ENCODE data around the gene SERPINA9.

Gene SERPINA9

DNA sequence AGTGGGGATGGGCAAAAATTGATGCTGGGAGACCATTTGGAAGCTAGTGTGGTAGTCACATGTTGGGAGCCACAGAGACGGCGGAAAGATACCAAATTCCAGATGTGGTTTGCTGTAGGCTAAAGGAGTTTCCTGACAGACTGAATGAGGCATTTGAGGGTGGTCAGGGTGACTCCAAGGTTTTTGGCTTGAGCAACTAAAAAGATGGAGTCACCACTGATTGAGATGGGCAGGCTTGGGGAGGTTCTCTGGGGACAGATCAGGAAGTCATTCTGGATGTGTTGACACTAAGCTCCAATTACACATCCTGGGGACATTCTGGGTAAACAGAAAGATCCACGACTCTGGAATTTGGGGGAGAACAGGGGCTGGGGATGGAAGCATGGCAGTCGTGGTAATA, 15.5 kb upstream of the SERPINA9 start:
- DNase-seq (ENCODE audit: low read depth) = no peak
- H3K4me3 ChIP-seq (ENCODE audit: control insufficient read depth, low read depth, low read length) = no peak overlapping the region
- TF ChIP-seq, protein P1, sequence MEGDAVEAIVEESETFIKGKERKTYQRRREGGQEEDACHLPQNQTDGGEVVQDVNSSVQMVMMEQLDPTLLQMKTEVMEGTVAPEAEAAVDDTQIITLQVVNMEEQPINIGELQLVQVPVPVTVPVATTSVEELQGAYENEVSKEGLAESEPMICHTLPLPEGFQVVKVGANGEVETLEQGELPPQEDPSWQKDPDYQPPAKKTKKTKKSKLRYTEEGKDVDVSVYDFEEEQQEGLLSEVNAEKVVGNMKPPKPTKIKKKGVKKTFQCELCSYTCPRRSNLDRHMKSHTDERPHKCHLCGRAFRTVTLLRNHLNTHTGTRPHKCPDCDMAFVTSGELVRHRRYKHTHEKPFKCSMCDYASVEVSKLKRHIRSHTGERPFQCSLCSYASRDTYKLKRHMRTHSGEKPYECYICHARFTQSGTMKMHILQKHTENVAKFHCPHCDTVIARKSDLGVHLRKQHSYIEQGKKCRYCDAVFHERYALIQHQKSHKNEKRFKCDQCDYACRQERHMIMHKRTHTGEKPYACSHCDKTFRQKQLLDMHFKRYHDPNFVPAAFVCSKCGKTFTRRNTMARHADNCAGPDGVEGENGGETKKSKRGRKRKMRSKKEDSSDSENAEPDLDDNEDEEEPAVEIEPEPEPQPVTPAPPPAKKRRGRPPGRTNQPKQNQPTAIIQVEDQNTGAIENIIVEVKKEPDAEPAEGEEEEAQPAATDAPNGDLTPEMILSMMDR (IDR thresholded peaks at IDR 0.05; ENCODE audit: control insufficient read depth, insufficient read depth, low read depth, low read length, missing control alignments) = no peak

DNA sequence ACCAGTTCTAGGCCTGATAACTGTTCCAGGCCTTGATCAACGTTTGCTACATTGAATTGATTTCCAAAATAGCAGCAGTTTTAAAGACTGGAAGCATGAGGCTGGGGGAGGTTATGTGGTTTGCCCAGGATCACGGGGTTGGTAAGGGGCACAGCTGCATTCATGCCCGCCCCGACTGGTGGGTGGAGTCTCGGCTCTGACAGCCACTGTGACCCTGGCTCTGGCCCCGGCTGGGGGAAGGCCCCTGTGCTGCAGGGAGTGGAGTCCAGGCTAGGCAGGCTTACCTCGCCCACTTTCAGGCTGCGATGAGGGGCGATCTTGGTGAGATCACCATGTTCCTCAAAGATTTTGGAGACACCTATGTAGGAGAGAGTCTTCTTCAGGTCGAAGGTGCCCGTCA, 13.3 kb upstream of the SERPINA9 start:
- DNase-seq (ENCODE audit: low read depth) = no peak
- H3K4me3 ChIP-seq (ENCODE audit: control insufficient read depth, low read depth, low read length) = no peak overlapping the region
- TF ChIP-seq, protein P1 (IDR thresholded peaks at IDR 0.05; ENCODE audit: control insufficient read depth, insufficient read depth, low read depth, low read length, missing control alignments) = no peak

DNA sequence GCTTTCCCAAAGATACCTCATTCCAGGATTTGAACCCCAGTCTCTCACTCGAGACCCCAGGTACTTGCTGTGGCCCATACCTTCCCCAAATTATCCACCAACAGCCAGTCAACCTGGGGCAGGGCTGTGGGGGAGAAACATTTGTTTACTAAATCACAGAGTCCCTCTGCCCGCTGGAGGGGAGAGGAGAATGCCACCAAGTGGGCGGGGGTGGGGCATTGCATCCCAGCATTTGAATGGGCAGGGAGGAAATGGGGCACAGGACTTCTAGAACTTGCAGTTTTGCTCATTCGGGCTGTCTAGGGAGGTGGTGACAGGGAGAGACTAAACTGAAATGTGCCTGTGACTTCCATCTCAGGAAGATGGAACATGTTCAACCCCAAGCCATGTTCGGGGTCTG, 10.9 kb upstream of the SERPINA9 start:
- no peak overlapping the region for H3K4me3 ChIP-seq (ENCODE audit: control insufficient read depth, low read depth, low read length)
- DNase-seq (ENCODE audit: low read depth) = no peak
- TF ChIP-seq, protein P1 (IDR thresholded peaks at IDR 0.05; ENCODE audit: control insufficient read depth, insufficient read depth, low read depth, low read length, missing control alignments) = no peak

DNA sequence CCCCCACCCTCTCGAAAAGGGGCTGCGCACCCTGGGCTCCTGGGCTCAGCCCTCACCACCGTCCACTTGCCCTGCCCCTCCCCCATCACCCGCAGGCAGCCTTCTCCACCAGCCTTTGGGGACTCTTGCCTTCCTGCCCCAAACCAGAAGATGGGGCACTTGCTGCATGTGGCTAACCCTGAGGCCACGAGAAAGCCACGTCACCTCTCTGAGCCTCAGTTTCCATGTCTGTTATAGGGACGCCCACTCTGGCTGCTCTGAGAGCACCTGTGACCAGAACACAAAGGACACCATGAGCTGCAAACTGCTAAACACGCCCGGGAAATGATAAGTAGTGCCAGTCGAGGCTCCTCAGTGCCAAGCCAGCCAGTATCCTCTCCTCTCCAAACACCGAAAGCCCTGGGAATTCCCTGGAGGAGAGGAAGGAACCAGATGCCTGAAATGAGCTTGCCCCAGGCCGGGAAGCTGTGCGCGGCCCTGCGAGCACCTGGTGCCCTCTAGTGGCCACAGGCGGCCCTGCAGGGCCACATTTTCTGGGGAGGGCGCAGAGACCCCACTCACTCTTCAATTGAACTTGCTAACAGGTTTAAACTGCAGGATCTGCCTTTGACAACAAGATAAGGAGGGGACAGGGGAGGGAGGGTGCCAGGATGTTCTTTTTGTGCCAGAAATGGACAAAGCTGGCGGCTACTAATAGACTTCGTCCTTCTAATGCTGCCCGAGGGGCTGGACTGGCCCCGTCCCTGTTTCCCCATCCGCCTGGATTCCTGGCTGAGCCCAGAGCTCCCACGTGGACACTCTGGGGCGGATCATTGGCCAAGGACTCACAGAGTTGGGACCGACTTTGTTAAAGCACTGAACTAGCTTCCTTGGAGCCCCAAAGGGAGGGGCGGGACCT, 10.2 kb upstream of the SERPINA9 start:
- no peak for DNase-seq (ENCODE audit: low read depth)
- TF ChIP-seq, protein P1 (IDR thresholded peaks at IDR 0.05; ENCODE audit: control insufficient read depth, insufficient read depth, low read depth, low read length, missing control alignments) = peak; percentile 100
- no peak overlapping the region for H3K4me3 ChIP-seq (ENCODE audit: control insufficient read depth, low read depth, low read length)

DNA sequence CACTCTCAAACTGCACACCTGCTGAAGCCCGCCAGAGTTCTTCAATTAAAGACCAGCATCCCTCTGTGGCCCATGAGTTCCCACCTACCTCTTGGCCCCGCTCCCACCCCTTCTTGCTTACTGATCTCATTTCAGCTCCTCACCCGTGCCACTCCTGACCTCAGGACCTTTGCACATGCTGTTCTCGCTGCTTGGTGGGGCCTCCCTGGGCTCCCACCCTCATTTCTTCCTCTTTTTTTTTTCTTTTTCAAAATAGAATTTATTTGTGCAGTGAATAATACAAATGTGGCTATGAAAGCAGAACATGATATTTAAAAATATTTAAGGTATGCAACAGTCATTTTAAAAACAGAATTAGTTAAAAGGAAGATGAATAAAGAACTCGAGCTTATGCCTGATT, 8.5 kb upstream of the SERPINA9 start:
- no peak overlapping the region for H3K4me3 ChIP-seq (ENCODE audit: control insufficient read depth, low read depth, low read length)
- TF ChIP-seq, protein P1 (IDR thresholded peaks at IDR 0.05; ENCODE audit: control insufficient read depth, insufficient read depth, low read depth, low read length, missing control alignments) = no peak

DNA sequence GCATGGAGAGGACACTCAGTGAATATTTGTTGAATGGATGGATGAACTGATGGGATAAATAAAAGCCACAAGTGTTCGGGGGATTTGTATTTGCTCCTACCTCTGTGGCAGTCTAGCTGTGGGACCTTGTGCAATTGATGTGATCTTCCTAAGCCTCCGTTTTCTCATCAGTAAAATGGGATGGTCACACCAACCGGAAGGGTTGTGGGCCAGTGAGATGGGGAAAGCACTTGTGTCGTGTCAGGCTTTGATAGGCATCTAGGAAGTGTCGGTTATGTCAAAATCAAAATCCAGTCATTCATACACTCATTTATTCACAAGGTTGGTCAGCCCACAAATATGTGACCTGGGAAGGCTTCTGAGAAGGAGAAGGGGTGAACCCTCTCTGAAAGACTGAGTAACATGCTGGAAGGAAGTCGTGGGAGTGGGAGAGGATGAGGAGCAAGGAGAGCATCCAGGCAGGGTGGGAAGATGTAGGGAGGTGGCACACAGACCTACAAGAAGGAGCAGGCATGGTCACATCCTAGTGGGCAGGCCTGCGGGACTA, 7.8 kb upstream of the SERPINA9 start:
- TF ChIP-seq, protein P1 (IDR thresholded peaks at IDR 0.05; ENCODE audit: control insufficient read depth, insufficient read depth, low read depth, low read length, missing control alignments) = no peak
- no peak overlapping the region for H3K4me3 ChIP-seq (ENCODE audit: control insufficient read depth, low read depth, low read length)
- DNase-seq (ENCODE audit: low read depth) = no peak

More for the DNA sequence above, 8.5 kb upstream of the SERPINA9 start:
- DNase-seq (ENCODE audit: low read depth) = no peak

All from AG09309 (cell line).